ENCODE measurements around the gene SCFD2. TPM values are rescaled to one million over a fixed set of nuclear protein-coding genes. Genes with fewer than 3 reads are reported as not detected.
A peak's percentile ranks its signal among the peaks of the same experiment; 100 is the strongest.
"Not testable (repeated sequence)": the region's sequence is repeated elsewhere in the genome, so short reads cannot be mapped to it uniquely, and the experiment has no call there.

The SCFD2 gene
- polyA plus RNA-seq, 1 donor = 10.3 TPM

DNA sequence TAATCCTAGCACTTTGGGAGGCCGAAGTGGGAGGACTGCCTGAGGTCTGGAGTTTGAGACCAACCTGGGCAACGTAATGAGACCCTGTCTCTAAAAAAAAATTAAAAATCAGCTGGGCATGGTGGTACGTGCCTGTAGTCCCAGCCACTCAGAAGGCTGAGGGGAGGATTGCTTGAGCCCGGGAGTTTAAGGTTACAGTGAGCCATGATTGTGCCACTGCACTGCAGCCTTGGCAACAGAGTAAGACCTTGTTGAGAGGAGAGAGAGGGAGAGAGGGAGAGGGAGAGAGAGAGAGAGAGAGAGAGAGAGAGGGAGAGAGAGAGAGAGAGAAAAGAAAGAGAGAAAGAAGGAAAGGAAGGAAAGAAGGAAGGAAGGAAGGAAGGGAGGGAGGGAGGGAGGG, 358.8 kb downstream of the SCFD2 start:
- DNase-seq = no peak

GRCh38 chr4:53005808-53006207, 360.1 kb downstream of the SCFD2 start:
- DNase-seq = no peak

- no peak for DNase-seq
These were observed 360.7 kb downstream of the SCFD2 start for GRCh38 chr4:53005149-53005546.

GRCh38 chr4:53004497-53005148, 361.2 kb downstream of the SCFD2 start:
- DNase-seq = no peak

- no peak for DNase-seq
These were observed 361.9 kb downstream of the SCFD2 start for GRCh38 chr4:53003959-53004358.

GRCh38 chr4:53000560-53000959, 365.3 kb downstream of the SCFD2 start:
- no peak for DNase-seq

GRCh38 chr4:52999626-53000025, 366.2 kb downstream of the SCFD2 start:
- no peak for DNase-seq

- no peak for DNase-seq
These were observed 367.4 kb downstream of the SCFD2 start for GRCh38 chr4:52998413-52998812.

DNA sequence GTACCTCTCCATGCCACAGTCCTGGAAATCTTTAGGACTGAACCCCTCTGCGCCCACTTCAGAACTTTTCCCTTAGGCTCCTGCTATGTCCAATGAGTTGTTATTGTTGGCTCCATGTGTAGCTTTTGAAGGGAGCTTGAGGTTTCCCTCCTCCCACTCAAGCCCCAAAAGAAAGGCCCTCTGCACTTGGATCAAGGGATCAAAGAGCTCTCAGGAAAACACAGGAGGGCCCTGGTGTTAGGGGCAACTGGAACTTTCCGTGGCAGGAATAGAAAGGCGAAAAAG, 368.8 kb downstream of the SCFD2 start:
- no peak for DNase-seq

DNA sequence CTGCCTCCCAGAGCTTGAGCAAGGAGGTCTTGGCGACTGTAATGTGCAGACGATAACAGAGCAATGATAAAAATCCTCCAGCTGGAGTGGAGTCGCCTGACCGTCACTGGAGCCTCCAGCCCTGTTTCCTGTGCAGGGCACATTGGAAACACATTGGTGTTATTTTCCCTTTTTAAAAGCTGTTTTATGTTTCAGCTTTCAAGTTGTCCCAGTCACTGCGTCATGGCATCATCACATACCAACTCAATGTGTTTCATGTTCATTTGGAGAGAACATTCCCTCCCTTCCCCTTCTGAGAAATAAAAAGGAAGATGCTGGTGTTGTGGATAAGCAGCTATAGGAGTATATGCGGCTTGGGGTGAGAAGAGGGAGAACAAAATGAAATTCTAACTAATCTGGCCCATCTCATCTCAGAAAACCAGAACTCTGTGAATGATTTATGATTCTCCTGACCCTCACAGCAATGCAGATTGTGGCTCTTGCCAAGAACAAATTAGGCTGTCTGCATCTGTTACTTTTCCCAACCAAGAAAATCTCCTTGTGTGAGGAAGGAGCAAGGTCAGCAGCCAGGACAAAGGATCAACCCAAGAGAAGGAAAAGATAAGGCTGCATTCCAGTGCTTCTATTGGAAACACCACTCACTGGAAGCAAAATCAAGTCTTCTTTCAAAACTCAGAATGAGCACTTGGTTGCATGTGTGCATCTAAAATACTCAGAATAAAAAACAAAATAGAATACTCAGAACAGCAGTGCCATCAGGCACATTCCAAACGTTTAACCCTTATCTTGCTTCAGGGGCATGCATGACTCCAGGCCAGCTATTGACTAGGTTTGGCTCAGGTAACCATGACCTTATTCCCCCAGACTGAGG, 369.4 kb downstream of the SCFD2 start:
- DNase-seq = no peak

DNA sequence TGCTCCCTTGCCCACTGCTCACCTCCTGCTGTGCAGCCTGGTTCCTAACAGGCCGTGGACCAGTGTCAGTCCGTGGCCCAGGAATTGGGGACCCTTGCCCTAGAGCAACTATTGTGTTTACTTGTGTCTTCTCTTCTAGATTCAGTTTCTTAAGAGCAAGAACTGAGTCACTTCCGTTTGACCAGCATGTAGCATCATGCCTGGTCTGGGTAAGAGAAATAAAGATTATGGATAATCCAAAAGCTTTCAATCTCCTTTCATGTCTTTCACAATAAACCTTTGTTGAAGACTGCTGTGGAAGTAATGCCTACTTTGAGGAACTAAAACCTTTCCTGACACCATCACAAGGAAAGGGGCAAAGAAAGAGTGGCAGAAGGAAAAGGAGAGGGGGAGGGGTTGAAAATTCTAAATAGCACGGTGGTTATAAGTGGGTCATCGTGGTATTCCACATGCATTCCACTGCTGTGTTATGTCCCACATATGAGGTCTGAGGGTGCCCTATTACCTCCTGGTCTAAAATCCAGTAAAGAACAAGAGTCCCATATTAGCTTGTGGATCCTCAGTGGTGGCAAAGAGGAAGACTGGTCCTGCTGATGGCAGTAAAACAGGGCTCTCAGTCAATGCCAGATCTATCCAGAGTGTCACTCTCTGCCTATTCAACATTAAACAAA, 370.4 kb downstream of the SCFD2 start:
- no peak for DNase-seq

DNA sequence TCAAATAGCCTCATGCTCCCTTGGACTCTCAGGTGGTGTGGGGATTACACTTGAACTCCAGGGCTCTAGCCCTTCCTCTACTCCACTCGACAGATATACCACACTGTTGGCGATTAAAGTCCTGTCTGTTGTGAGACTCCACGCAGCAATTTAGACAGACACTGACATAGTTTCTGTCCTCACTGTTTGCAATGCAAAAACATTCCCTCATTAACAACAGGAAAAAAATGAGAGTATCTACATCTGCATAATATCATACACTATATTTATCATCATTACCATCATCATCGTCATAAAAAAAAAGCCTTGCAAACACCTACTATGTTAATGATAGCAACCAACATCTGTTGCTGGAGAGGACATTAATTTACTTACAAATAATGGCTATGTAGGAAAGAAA, 371.3 kb downstream of the SCFD2 start:
- DNase-seq = no peak

DNA sequence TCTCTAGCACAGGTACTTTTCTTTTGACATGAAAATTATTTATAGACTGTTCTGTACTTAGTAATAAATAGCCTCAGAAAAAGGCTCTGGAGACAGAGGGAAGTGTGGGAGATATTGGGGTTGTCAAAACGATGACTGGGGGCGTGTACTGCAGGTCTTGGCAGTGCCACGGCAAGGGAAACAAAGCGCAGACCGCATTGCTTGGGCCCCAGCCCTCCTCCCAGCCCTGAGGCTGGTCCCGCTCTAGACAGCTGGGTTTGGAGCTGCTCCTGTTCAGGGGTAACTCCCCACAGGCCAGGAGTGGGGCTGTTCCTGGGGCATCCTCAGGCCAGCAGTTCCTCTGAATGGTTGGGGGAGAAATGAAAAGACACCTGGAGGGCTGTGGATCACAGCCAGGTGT, 372.1 kb downstream of the SCFD2 start:
- DNase-seq = no peak

DNA sequence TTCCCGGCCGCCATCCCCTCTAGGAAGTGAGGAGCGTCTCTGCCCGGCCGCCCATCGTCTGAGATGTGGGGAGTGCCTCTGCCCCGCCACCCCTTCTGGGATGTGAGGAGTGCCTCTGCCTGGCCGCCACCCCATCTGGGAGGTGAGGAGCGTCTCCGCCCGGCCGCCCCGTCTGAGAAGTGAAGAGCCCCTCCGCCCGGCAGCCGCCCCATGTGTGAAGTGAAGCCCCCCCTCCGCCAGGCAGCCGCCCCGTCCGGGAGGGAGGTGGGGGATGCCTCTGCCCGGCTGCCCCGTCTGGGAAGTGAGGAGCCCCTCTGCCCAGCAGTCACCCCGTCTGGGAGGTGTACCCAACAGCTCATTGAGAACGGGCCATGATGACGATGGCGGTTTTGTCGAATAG, 373.3 kb downstream of the SCFD2 start:
- DNase-seq = not testable (repeated sequence)

- DNase-seq = no peak
These were observed 374.4 kb downstream of the SCFD2 start for GRCh38 chr4:52991472-52991871.

GRCh38 chr4:52990706-52991105, 375.2 kb downstream of the SCFD2 start:
- no peak for DNase-seq

DNA sequence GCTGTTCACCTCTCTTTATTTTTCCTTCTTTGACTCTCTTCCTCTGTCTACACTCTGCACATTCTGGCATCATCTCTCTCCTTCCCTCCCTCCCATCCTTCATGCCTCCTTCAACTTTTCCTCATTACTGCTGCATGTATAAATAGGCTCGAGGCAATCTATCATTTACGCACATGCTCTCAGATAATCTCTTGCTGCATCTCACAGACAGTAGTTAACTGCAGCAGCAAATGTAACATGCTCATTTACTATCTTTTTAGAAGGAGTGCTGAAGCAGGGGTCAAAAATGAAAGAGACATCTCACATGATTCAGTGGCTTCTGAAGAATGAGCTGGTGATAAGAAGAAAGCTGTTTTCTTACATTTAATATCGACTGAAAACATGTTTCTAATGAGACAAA, 376.0 kb downstream of the SCFD2 start:
- no peak for DNase-seq

DNA sequence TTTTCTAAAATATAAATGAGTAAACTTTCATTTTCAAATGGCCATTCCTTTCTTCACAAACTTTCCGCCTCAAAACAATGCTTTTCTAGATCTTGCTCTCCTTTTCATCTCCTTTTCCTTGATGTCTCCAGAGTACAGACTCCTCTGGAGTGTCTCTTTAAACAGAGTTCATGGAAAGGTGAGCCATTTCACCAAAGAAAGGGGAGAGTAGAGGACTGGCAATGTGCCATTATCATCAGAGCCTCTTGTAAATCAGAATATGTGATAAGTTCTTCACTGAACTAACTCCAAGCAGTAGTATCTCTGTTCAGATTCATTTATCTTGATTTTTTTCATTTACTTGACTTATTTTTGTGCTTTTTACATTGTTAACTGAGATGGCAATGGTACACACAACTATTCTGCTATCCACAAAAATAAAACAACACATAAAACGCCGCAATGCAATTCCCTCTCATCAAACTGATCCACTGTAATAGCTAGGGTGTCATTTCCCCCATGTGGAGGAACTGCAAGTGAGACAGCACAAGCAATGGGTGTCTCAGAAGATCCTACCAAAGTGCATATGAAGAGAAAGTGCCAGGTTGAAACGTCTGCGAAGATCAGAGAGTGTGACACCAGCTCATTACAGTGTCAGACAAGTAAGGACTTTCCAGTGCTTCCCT, 378.3 kb downstream of the SCFD2 start:
- DNase-seq = no peak

DNA sequence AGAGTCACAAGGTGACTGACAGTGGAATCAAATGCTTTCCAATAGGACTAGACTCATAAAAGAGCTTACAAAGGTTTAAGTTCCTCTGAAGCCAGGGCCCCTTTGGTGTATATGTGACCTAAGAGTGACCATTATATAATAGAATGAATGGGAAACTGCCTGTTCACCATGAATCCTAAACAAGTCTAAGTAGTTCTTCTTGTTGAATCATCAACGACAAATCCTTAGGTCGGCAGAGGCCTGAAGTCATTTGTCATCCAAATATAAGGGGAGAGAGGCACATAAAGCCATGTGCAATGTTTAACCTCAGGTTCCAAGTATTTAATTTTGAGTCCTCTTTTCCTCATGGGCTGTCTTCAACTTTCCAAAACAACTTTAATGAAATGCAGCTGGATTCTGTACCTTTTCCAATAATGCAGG, 381.4 kb downstream of the SCFD2 start:
- peak; percentile 52 for DNase-seq

DNA sequence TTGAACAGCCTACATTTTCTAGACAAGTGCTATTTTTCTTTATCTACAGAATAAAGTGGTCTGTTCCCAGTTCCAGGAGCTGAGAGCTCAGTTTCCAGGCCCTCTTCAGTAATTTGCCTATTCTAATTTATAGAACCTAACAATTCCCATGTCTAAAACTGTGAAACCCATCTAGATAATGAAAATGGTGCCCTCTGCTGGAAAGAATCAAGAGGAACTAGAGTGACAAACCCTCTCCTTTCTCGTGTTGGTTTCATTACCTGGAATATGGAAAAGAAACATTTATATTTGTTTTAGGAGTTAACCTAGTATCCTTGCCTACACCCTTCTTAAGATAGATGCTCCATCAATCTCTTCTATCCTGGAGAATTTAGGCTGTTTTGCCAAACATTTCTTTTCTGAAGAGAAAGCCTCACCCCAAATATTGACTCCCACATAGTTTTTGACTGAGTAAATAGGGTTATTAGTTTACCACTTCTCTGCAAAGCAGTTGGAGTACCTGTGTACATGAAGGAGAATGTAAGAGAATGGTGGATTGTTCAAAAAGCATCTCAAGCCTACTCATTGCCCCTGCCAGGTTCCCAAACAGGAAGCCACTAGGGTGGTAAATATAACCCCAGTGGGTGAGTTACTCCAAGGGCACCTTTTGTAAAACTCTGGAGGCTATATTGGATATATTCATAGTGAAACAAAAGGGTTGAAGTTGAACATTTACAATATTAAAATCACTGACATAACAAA, 382.1 kb downstream of the SCFD2 start:
- DNase-seq = peak; percentile 58

GRCh38 chr4:52982946-52983340, 382.9 kb downstream of the SCFD2 start:
- DNase-seq = no peak

DNA sequence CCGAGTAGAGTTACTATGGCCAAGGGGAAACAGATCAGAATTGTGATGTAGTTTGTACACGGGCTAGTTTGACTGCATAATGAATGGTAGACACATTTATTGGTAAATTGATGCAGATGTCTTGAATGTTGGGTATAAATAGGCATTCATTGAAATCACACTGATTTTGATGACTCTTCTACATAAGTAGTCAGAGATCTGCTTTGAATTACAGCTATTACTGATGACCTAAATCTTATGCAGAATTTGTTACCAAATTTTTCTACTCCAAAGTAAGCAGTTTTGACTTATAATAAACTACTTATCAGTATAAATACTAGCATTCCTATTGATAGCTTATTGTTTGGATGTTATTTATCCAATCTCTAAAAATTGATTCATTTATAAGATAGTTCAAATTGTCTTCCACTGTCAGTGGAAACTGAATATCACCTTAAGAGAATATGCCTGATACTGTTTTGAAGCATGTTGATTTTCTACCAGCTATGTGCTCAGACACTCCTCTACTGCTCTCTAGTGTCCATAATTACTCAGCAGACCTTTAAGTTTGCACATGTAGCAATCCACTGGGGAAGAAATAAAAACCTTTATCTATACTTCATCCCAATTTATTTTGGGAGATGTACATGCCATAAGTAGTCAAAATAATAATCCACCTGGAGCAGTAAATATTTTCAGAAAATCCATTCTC, 383.5 kb downstream of the SCFD2 start:
- DNase-seq = peak; percentile 55
